NCI-H2227 (cell line): ENCODE measurements around the gene PARP12.

Source experiments
- DNase-seq: peaks from one replicate; lab custom pipeline; 2025; ENCODE audit not compliant: unreplicated experiment; lab: John Stamatoyannopoulos, UW

Gene PARP12

DNA sequence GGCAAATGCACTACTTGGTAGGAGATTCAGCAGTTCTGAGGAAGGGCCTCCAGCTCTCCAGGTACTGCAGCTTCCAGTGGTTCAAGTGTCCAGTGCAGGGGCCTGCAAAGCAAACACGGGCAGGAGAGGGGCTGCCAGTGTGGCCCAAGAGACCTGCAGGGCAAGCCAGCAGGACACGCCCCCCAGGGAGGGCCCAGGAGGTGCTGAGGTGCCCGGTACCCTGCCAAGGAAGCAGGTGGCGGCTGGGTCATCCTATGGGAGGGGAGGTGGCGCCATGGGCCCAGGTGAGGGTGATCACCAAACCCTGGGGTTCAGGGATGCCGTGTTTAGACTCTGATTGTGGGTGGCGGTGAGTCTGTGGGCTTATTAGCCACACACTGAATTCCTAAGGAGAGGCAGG, 45.7 kb downstream of the PARP12 start:
- no peak for DNase-seq

DNA sequence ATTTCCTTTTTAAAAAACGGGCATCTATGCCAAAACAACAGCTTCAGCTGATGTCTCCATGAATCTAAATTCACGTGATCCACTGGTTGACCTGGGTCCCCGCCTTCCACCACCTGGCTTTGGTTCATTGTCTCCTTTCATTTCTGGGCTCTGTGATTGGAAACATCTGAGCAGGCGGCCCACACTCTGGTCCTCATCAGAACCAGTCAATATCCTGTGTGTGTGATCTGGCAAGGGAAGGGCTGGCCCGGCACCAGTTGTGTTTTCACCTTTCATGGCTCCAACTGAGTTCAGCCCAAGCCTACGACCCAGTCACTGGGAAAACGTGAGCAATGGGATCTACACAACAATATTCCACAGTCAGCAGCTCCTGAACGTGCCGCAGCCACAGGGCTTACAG, 46.2 kb downstream of the PARP12 start:
- no peak for DNase-seq

DNA sequence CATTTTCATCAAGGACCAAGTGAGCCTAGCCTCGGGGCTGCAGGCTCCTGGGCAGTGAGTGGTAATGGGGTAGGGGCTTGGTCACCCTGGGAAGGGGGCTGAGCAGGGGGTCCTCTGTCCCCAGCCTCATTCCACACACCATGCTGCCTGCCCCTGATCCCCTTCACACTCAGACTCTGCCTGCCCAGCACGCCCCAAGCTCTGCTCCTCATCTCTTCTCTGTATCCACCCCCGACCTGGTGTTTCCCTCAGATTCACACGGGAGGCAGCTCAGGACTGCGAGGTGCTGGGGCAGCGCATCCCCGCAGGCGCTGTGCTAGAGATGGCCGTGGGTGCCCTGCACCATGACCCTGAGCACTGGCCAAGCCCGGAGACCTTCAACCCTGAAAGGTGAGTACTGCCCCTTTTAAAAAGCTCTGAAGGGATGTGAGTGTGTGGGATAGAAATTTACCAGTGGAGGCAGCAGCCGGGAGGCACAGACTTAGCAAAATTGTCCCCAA, 47.2 kb downstream of the PARP12 start:
- no peak for DNase-seq

DNA sequence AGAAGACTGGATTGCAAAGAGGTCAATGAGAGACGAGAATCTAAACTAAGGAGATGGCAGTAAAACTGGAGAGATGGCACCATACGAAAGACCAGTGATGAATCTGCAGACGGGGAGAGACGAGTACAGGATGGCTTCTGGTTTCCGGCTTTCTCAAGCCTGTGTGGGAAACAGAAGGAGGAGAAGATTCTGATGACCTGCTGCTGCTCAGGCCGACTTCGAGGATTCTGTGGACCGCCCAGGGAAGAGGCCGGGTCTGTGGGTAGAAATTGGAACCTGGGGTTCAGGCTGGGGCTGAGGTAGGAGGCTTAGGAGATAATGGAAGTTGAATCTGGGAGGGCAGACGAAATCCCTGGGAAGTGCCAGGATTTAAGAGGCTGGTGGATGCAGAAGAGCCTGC, 48.6 kb downstream of the PARP12 start:
- no peak for DNase-seq

DNA sequence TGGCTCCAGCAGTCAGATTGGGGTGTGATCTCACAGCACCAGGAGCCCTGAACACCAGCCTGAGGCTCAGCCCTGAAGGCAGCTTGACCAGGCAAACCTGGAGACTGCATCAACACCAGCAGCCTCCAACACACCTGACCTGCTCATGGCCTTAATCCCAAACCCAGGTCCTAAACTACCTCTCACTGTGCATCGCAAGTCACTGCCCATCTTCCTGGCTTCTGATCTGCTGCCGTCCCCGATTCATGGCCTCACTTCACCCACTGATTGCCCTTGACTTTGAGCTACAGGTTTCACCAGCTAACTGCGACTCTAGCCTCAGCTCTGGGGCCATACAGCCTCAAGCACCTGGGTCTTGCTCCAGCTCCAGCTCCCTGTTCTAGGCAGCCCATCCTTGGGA, 49.1 kb downstream of the PARP12 start:
- DNase-seq = no peak

DNA sequence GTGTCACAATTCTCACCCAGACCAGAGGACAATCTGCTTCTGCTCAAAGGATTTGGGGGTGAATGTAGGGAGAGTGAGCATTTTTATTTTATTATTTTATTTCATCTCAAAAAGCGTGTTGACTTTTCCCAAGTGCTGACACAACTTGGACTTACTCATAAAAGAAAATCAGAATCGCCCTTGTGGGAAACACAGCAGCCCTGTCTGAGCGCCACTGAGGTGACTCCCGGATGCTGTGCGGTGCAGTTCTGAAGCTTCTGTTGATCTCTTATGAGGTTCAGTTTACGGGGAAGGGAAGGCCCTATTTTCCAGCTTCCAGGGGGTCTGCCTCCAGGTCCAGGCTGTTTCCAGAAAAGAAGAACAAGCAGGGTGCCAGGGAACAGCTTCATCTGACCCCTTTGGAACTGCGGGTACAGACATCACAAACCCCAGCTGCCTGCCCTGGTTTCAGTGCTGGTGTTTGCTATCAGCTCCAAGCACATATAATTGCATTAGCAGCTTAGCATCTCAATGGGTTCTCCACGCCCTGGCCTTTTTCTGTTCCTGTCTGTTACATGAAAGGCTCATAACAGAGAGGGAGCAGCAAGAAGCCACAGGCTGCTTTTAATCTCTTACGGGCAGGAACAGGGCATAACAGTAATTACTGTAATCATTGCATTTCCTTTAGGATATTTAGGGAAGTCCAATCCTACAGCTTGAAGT, 52.4 kb downstream of the PARP12 start:
- peak; percentile 74 for DNase-seq

DNA sequence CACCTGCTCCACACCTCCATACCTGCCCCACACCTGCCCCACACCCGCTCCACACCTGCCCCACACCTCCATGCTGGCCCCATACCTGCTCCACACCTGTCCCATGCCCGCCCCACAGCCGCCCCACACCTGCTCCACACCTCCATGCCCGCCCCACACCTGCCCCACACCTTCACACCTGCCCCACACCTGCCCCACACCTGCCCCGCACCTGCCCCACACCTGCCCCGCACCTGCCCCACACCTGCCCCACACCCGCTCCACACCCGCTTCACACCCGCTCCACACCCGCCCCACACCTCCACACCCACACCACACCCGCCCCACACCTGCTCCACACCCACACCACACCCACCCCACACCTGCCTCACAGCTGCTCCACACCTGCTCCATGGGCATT, 53.0 kb downstream of the PARP12 start:
- DNase-seq = no peak

DNA sequence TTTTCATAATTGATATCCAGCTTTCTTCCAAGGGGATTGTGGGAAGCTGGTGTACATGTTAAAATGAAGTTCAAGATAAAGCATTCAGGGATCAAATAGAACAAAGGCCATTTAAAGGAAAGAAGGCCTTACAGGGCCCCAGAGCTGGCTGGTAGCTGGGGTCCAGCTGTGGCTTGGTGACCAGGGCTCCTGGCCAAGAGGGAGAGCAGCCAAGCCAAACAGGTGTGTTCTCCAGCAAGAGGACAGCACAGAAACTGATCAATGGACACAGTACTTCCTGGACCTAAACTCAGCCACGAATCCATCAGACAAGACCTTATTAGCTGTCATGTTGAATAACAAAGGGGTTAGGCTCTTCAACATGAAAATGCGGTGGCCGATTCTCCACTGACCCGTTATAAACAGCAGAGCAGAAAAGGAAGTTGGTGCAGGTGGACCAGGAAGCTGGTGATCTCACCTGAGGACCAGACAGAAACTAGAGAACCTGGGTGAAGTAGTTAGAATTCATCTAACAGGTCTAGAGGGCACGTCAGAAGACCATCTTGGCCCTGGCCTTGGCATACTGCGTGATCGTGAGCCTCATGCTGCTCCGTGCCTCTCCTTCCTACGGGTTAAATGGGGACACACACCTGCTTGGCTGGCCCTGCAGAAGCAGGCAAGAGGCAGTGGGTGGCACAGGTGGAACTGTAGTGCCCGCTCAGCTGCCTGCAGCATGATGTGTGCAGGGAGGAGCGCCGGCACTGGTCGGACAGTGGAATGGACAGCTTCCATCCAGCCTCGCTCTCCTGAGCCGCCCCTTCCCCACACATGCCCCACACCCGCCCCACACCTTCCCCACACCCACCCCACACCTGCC, 53.8 kb downstream of the PARP12 start:
- DNase-seq = no peak

DNA sequence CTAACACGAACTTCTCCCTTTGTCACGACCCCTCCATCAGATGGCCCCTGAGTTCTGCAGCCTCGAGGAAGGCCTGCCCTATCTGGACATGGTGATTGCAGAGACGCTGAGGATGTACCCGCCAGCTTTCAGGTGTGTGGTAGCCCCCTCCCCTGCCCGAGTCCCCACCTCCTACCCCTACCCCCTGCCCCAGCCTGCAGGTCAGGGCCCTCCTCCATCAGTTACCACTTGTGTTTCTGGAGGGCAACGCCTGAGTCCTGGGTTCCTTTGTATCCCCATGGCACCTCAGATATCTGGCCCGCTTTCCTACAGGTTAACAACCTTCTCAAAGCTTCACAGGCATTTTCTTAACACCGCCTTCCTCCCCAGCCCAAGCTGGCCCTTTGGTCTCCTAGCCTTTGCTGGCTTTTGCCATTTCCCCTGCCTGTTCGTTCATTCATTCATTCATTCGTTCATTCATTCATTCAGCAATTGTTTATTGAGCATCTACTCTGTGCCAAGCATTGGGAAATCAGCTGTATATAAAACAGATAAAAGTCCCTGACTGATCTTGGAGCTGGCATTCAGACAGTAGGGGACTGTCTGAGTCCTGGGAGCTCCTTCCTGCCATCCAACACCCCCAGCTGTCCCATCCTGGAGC, 55.6 kb downstream of the PARP12 start:
- no peak for DNase-seq

DNA sequence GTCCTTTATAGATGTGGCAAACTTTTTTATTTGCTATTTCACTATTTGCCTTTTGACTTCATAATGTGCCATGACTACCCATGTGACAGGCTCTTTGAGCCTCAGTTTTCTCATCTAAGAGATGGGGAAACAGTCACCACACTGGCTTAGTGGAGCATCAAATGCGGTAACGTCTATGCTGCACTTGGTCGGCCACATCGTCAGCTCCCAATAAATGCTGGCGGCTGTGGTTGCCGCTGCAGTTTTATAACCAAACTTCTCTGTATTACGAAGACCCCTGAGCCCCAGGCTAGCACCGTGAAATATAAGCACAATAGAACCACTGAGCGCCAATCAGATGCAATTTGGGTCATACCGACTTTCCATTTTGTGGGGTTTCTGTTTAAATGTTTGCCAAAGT, 56.2 kb downstream of the PARP12 start:
- no peak for DNase-seq

DNA sequence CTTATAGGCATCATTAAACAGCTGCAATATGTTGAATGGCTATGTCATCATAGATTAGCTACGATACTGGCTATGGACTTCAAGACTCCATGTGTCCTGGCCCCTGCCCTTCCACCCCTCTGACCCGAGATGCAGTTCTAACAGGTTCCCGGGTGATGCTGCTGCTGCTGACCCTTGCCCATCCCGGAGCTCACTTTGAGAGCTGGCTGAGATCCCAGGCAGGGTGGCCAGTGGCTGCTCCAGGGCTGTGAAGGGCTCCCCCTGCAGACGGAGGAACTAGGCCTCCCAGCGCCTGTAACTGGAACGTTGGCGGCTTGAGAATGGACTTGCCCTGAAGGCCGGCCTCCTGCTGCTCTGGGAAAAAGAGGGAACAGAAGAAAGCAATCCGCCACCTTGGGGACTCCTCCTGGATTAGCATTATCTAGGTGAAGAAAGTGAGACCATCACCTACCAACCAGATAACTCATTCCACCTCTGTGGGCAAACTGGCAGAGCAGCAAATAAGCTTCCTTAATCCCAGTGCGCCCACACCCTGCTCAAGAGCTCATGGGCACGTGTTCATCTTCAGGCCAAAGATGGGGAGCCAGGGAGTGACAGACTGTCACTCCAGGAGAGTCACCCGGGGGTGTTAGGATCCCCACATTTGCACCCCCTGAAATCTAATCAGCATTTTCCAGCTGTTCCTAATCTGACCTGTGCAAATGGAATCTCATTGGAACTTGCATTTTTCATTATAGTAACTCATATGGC, 56.8 kb downstream of the PARP12 start:
- DNase-seq = peak; percentile 33

DNA sequence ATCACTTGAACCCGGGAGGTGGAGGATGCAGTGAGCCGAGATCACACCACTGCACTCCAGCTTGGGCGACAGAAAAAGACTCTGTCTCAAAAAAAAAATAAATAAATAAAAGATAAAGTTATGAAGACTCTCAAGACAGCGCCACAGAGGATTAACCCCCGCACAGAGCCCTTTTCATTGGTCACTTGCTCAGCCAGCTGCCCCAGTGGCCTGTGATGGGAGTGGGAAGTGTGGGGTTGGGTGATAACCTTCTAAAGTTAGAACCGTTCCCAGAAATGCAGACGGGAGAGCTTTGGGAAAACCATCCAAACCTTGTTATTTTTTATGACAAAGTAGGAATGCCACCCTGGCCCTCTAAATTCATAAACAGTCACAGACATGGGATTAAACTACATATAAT, 57.4 kb downstream of the PARP12 start:
- no peak for DNase-seq

DNA sequence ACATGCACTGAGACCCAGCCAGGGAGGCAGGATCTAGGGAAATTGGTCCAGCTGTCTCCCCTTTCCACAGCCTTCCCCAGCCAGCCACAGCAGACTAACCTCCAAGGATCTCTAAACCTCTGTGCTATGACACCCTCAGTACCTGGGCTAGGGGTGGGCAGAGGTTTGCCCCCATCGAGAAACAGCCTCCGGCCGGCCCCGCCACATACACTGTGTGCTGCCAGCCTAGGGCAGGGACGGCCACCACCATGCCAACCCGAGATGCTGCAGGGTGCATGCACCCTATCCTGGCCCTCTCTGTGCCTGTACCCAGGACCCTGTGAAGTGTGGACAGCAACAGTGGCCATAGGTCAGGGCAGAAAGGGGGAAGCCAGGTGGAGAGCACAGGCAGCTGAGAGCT, 58.1 kb downstream of the PARP12 start:
- no peak for DNase-seq

DNA sequence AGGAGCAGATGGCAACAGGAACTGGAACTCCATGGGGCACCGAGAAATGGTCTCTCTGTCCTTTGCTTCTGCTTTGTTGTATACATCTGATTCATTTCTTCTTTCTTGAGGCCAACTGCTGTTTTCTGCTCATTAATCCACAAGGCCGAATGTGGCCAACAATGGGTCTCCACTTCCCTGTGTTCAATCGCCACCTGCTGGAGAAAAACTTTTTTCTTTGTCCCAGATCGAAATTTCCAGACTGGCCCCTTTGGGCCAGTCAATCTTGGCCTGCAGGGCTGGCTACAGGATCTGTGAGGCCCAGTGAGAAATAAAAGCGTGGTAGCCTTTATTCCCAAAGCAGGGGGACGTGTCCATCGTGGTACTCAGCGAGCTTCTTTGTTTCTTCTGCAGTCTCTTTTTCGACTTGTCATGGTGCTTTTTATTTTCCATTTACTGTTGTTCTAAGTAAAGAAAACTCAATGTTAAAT, 58.8 kb downstream of the PARP12 start:
- DNase-seq = peak; percentile 70

DNA sequence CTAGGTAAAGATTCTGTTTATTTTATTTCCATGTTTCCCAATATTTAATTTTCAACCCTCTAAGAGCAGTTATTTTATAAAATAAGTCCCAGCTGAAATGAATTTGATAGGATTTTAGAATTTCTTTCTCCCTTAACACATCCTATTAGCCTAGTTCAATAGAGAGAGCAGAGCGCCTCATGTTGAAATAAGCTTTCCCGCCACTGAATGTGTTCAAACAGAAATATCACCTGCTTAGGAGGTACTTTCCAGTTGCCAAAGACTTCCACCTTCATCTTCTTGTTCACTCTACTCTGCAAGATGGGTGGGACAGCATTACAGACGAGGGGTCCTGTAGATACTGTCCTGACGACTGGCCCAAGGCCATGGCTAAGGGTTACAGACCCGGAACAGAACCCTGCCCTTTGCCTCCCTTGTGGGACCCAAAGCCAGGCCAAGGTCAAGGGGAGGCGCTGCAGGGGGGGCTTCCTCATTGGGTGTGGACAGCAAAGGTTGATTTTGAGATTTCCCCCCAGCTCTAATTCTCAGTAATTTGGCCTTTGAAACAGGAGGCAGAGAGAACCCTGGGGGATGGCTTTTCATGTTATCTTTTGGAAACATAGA, 62.0 kb downstream of the PARP12 start:
- DNase-seq = no peak

DNA sequence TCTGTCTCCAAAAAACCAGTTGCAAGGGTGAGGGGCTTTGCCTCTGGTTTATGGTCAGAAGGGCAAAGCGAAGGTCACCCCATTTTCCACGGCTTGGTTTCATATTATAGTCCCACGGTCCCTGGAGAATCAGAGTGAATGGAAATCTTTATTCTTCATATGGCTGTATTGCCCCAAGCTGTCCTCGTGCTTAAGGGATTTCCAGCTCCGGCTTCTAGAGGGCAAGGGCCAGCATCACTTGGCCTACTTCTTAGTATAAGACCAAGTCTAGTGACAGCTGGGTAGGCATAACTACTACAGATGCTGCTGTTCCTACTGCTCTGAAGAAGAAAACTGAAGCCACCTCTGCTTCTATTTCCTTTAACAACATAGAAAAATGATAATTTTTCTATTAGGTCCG, 63.2 kb downstream of the PARP12 start:
- no peak for DNase-seq

DNA sequence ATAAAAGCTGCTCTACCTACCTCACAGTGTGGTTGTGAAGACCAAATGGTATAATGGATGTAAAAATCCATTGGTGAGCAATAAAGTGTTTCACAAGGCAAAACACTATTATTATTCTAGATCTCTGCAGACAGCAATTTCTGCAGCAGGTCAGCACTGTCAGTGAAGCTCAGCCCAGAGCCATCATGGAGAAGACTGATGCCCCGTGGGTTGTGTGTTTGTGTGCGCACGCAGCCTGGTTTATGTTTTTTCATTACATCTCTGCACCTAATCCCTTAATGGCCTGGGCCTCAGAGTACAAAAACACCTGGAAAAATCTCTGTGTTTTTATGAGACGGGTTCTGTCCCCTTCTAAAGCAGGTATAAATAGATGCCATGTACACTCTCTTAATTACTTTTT, 64.2 kb downstream of the PARP12 start:
- DNase-seq = peak; percentile 45

DNA sequence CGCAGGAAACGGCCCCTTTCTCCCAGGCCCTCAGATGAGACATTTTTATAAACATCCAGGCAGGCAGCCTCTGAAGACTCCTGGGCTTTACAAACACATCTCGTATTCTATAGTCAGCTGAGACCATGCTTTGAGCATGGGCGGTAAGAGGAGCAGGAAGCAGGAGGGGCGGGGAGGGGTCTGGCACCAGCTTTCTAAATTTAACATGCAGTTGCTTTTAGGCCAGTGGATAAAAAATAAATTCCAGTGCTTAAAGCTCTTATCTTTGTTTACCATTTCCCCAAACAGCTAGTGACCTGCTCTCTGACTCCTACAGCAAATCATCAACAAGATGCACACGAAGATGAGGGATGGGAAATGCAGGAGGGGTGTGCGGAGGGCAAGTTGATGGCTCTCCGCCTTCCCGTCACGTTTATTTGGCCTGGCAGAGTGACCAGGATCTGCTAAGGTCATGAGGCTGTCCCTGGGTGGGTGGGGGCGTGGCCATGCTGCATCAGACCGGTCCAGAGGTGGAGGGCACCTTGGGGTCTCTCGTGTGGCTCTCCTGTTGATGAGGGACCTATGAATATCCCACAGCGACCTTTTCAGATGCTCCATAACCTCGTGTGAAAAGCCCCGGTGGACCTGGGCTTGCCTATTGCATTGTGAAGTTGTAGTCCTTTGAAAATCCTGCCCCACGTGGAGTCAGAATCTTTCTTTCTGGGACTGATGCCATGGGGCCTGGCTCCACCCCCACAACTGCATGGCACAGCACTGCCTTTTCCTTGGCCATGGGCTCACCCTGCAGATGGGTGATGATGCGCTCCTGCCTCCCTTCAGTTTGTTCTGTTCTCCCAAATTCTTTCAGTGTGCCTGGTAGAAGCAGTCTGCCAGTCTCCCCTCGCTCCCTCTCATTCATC, 67.5 kb downstream of the PARP12 start:
- no peak for DNase-seq

DNA sequence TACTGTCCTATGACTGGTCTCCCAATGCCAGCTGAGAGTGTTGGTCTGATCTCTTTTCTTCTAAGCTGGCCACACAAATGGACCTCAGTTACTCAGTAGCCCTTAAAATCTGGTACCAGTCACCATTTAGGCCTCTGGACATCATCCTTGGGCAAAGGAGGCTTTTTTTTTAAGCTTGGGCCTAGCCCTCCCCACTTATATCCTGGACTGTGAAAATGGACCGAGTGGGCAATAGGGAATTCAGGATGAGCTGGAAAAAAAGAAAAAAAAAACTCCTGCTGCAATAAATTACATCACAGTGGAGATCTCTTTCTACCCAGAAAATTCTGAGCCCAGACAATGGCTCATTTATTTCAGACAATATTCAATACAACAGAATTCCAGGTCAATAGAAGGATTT, 68.4 kb downstream of the PARP12 start:
- no peak for DNase-seq

DNA sequence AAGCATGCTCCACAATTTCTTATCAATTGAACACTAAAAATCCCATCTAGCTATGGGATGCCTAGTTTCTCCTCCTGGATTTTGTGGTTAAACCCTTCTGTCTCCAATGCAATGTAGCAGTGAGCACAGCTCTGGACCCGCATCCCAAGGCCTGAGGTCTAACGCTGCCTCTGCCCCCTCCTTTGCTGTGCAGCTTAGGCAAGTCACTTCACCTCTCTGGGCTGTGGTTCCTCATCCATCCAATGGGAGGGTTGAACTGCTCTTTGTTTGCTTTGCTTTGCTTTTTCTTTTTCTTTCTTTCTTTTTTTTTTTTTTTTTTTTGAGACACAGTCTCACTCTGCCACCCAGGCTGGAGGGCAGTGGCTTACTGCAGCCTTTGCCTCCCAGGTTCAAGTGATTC, 69.2 kb downstream of the PARP12 start:
- no peak for DNase-seq
